Trophoblast cell (in vitro differentiated cells and primary cell): Measurements from ENCODE around the gene GALNT18.

ENCODE experiments used
- DNase-seq, 2 donors: peaks; one replicate each; pipeline ENCODE4 v3.0.0-alpha.2; 2016
- H2AFZ ChIP-seq: 2 replicates; pipeline ENCODE4 v1.6.1; 2013; ENCODE audit warnings: low read length, moderate library complexity, mild to moderate bottlenecking; ENCODE audit not compliant: insufficient read depth, poor library complexity
- H2AK5ac ChIP-seq: 2 replicates; pipeline ENCODE4 v1.6.1; 2013; ENCODE audit warnings: mild to moderate bottlenecking, low read length
- H2BK120ac ChIP-seq: 2 replicates; pipeline ENCODE4 v1.6.1; 2013; ENCODE audit warnings: low read length, mild to moderate bottlenecking, moderate library complexity; ENCODE audit not compliant: insufficient read depth, poor library complexity
- H2BK12ac ChIP-seq: 2 replicates; pipeline ENCODE4 v1.6.1; 2013; ENCODE audit warnings: mild to moderate bottlenecking, low read length, moderate library complexity
- H2BK5ac ChIP-seq: 2 replicates; pipeline ENCODE4 v1.6.1; 2013; ENCODE audit warnings: low read length, low read depth, moderate library complexity, mild to moderate bottlenecking; ENCODE audit not compliant: poor library complexity
- H3K14ac ChIP-seq: 2 replicates; pipeline ENCODE4 v1.6.1; 2013; ENCODE audit warnings: mild to moderate bottlenecking, low read length
- H3K18ac ChIP-seq: 2 replicates; pipeline ENCODE4 v1.6.1; 2013; ENCODE audit warnings: mild to moderate bottlenecking, low read length
- H3K23ac ChIP-seq: 2 replicates; pipeline ENCODE4 v1.6.1; 2013; ENCODE audit warnings: low read length
- H3K27ac ChIP-seq: 2 replicates; pipeline ENCODE4 v1.5.1; 2013; ENCODE audit warnings: low read depth, mild to moderate bottlenecking, inconsistent platforms, low read length, moderate library complexity
- H3K27me3 ChIP-seq: 2 replicates; pipeline ENCODE4 v1.6.1; 2013; ENCODE audit warnings: inconsistent platforms, mild to moderate bottlenecking, low read length, moderate library complexity; ENCODE audit not compliant: insufficient read depth
- H3K36me3 ChIP-seq, 2 experiments: 1 replicate in 1 of 2; 2 replicates in 1 of 2; pipeline ENCODE4 v1.6.1; 2013; ENCODE audit warnings: low read length in 2 of 2, mild to moderate bottlenecking in 2 of 2, moderate library complexity in 1 of 2; ENCODE audit not compliant: insufficient read depth in 2 of 2, control insufficient read depth in 1 of 2
- H3K4ac ChIP-seq: 2 replicates; pipeline ENCODE4 v1.6.1; 2013; ENCODE audit warnings: low read depth, mild to moderate bottlenecking, low read length, moderate library complexity
- H3K4me1 ChIP-seq, 2 experiments: 1 replicate in 1 of 2; 2 replicates in 1 of 2; pipeline ENCODE4 v1.6.1; 2013; ENCODE audit warnings: low read length in 2 of 2, mild to moderate bottlenecking in 2 of 2, moderate library complexity in 1 of 2; ENCODE audit not compliant: insufficient read depth in 2 of 2, control insufficient read depth in 1 of 2
- H3K4me2 ChIP-seq: 2 replicates; pipeline ENCODE4 v1.6.1; 2013; ENCODE audit warnings: inconsistent platforms, mild to moderate bottlenecking, low read length, moderate library complexity
- H3K4me3 ChIP-seq: 2 replicates; pipeline ENCODE4 v1.5.1; 2013; ENCODE audit warnings: mild to moderate bottlenecking, low read depth, low read length, inconsistent platforms
- H3K79me1 ChIP-seq: one replicate; pipeline ENCODE4 v1.6.1; 2013; ENCODE audit warnings: low read length
- H3K79me2 ChIP-seq: 2 replicates; pipeline ENCODE4 v1.6.1; 2013; ENCODE audit warnings: low read length, mild to moderate bottlenecking; ENCODE audit not compliant: control insufficient read depth, insufficient read depth, poor library complexity
- H3K9ac ChIP-seq: 2 replicates; pipeline ENCODE4 v1.6.1; 2013; ENCODE audit warnings: mild to moderate bottlenecking, low read length
- H3K9me3 ChIP-seq: 2 replicates; pipeline ENCODE4 v1.6.1; 2013; ENCODE audit warnings: low read depth, mild to moderate bottlenecking, control low read depth, inconsistent platforms, low read length; ENCODE audit not compliant: insufficient read depth
- H4K12ac ChIP-seq: 2 replicates; pipeline ENCODE4 v1.6.1; 2013; ENCODE audit warnings: low read depth, mild to moderate bottlenecking, low read length, moderate library complexity
- H4K8ac ChIP-seq: 2 replicates; pipeline ENCODE4 v1.6.1; 2013; ENCODE audit warnings: low read depth, mild to moderate bottlenecking, low read length, moderate library complexity
- H4K91ac ChIP-seq: one replicate; pipeline ENCODE4 v1.6.1; 2013; ENCODE audit warnings: low read depth, mild to moderate bottlenecking, low read length, moderate library complexity
- WGBS: extraction: QIAGEN DNeasy Blood & Tissue Kit; methylation state at CpG from one replicate; pipeline ENCODE4 v1.1.7; 2013; ENCODE audit warnings: missing lambda C conversion rate; ENCODE audit not compliant: insufficient read length, insufficient coverage; ENCODE audit errors: extremely low coverage; 5-methylcytosine and 5-hydroxymethylcytosine counted together

GALNT18 gene

DNA sequence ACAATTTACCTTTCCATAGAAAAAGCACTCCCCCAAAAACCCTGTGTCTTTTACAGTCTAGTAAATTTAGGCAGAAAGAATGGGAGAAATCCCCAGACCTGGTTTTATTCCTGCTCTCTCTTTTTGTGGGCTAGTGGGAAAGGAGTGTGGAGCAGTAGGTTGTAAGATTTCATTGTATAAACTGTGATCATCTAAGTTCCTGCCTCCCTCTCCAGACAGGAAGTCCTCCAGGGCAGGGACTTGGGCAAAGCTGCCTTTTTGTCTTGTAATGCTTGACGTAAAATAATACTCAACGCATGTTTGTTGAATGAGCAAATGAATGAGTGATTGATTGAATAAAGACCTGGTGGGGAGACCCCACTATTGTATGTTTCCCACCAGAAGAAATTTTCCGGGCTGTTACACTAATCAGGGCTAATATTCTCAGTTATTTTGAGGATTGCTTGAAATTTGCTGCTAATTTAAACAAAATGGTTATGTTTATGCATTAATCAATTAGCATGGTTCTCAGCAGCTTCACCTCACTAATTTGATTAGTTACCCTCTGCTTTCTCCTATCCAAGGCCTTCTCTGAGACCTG lies 305.1 kb downstream of the GALNT18 start:
- H3K27ac ChIP-seq, result no peak overlapping the region
- WGBS, result no CpG with 5 or more reads among the region's 3 CpGs
- no peak overlapping the region for H3K14ac ChIP-seq
- H3K4me2 ChIP-seq, result no peak overlapping the region
- no peak overlapping the region for H3K18ac ChIP-seq
- H3K4ac ChIP-seq, result no peak overlapping the region
- no peak overlapping the region for H3K4me3 ChIP-seq
- no peak overlapping the region for H3K9ac ChIP-seq
- no peak overlapping the region for H2BK12ac ChIP-seq
- H3K36me3 ChIP-seq, result no peaks in the 10 kb centered on the region
- no peaks in the 10 kb centered on the region for H3K4me1 ChIP-seq
- no peak overlapping the region for H2AFZ ChIP-seq
- H2BK120ac ChIP-seq, result no peak overlapping the region
- H4K12ac ChIP-seq, result no peak overlapping the region
- no peaks in the 10 kb centered on the region for H3K27me3 ChIP-seq
- H3K23ac ChIP-seq, result no peak overlapping the region
- no peak overlapping the region for H4K8ac ChIP-seq
- no peaks in the 10 kb centered on the region for H3K9me3 ChIP-seq
- no peak overlapping the region for H2BK5ac ChIP-seq
- H2AK5ac ChIP-seq, result no peak overlapping the region
- no peaks in the 10 kb centered on the region for H3K79me2 ChIP-seq
- DNase-seq, result peak in 1 of 2 donors; percentile 12
- H4K91ac ChIP-seq, result no peak overlapping the region
- H3K79me1 ChIP-seq, result no peaks in the 10 kb centered on the region

DNA sequence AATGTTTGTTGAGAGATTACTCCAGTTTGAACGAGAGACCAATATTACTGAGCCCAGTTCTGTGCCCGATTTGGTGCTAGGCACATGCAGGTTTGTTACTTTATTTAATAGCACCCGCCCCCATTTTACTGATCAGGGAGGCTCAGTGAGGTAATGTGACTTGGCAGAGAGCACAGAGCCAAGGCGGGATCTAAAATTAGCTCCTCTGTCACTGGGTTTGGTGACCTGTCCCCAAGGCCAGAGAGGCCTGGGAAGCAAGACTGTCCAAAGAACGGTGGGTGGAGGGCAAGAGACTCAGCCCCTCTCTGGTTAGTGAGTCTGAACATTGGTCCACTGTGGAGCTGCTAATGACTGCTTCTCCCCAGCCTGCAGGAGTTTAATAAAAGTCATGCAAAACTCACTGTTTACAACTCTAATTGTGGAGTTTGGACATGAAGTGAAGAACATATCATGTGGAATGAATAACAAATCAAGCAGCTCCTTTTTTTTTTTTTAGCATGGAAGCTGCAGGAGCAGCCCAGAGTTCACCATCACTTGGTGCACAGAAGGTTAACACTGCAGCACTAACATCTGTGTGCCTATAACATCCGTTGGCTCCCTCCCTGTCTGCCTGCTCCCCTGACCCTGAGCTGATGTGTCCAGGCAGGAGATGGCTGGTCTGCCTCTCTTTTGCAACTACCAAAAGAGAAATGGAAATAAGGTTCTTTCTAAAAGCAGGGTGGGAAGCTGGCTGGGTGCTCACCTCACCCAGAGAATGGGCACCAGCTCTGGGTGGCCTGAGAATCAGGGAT lies 307.7 kb downstream of the GALNT18 start:
- Histone ChIP-seq H3K4ac (no peak overlapping the region), H3K79me2 (no peaks in the 10 kb centered on the region), H2AK5ac (no peak overlapping the region), H3K4me1 (no peaks in the 10 kb centered on the region), H2BK5ac (no peak overlapping the region), H3K4me3 (no peak overlapping the region), H3K18ac (no peak overlapping the region), H3K9ac (no peak overlapping the region), H4K8ac (no peak overlapping the region), H3K36me3 (no peaks in the 10 kb centered on the region), H3K79me1 (no peaks in the 10 kb centered on the region), H3K4me2 (no peak overlapping the region), H3K27me3 (no peaks in the 10 kb centered on the region), H4K12ac (no peak overlapping the region), H3K23ac (no peak overlapping the region), H2BK120ac (no peak overlapping the region), H3K9me3 (no peaks in the 10 kb centered on the region), H3K27ac (no peak overlapping the region), H2BK12ac (no peak overlapping the region), H3K14ac (no peak overlapping the region), H4K91ac (no peak overlapping the region), H2AFZ (no peak overlapping the region)
- no CpG with 5 or more reads among the region's 6 CpGs for WGBS
- no peak for DNase-seq

DNA sequence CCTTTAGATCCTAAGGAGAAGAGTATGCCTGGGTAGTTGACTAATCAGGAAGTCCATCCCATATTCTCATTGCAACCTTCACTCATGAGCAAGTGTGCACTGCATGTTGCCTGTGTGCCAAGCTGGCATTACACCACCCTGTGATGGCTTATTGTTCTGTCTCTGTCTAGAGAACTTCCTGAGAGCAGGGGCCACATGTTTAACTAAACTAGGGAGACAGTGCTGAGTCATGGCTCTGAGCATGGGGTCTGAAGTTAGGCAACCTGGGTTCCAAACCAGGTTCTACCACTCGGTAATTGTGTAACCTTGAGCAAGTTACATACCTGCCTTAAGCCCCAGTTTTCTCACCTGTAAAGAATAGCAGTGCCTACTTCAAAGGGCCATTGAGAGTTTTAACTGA lies 308.4 kb downstream of the GALNT18 start:
- H3K23ac ChIP-seq, result no peak overlapping the region
- no peaks in the 10 kb centered on the region for H3K79me2 ChIP-seq
- no peak overlapping the region for H4K91ac ChIP-seq
- H2AK5ac ChIP-seq, result no peak overlapping the region
- H3K79me1 ChIP-seq, result no peaks in the 10 kb centered on the region
- H3K14ac ChIP-seq, result no peak overlapping the region
- H4K8ac ChIP-seq, result no peak overlapping the region
- no peak overlapping the region for H2BK120ac ChIP-seq
- H4K12ac ChIP-seq, result no peak overlapping the region
- no peak overlapping the region for H2BK5ac ChIP-seq
- H3K9me3 ChIP-seq, result no peaks in the 10 kb centered on the region
- peak; percentile 22 to 49 for DNase-seq
- H2BK12ac ChIP-seq, result no peak overlapping the region
- no peak overlapping the region for H3K4me2 ChIP-seq
- WGBS, result no CpG with 5 or more reads among the region's 1 CpG
- no peak overlapping the region for H3K4me3 ChIP-seq
- H3K4ac ChIP-seq, result no peak overlapping the region
- no peaks in the 10 kb centered on the region for H3K4me1 ChIP-seq
- H3K9ac ChIP-seq, result no peak overlapping the region
- H3K27ac ChIP-seq, result no peak overlapping the region
- no peak overlapping the region for H2AFZ ChIP-seq
- no peaks in the 10 kb centered on the region for H3K27me3 ChIP-seq
- H3K18ac ChIP-seq, result no peak overlapping the region
- H3K36me3 ChIP-seq, result no peaks in the 10 kb centered on the region

GRCh38 chr11:11312738-11313137 lies 309.1 kb downstream of the GALNT18 start:
- H3K27me3 ChIP-seq, result no peaks in the 10 kb centered on the region
- no peak overlapping the region for H3K4ac ChIP-seq
- no peaks in the 10 kb centered on the region for H3K4me1 ChIP-seq
- H3K4me2 ChIP-seq, result no peak overlapping the region
- no peak overlapping the region for H2BK120ac ChIP-seq
- H3K79me2 ChIP-seq, result no peaks in the 10 kb centered on the region
- no peak overlapping the region for H2BK5ac ChIP-seq
- no peak overlapping the region for H3K18ac ChIP-seq
- H2BK12ac ChIP-seq, result no peak overlapping the region
- H3K9ac ChIP-seq, result no peak overlapping the region
- H3K79me1 ChIP-seq, result no peaks in the 10 kb centered on the region
- no peak overlapping the region for H4K12ac ChIP-seq
- H3K23ac ChIP-seq, result no peak overlapping the region
- no peak overlapping the region for H3K4me3 ChIP-seq
- H3K9me3 ChIP-seq, result no peaks in the 10 kb centered on the region
- H3K36me3 ChIP-seq, result no peaks in the 10 kb centered on the region
- no peak overlapping the region for H2AK5ac ChIP-seq
- no peak overlapping the region for H2AFZ ChIP-seq
- no CpG with 5 or more reads among the region's 1 CpG for WGBS
- DNase-seq, result no peak
- no peak overlapping the region for H3K14ac ChIP-seq
- no peak overlapping the region for H4K91ac ChIP-seq
- H3K27ac ChIP-seq, result no peak overlapping the region
- H4K8ac ChIP-seq, result no peak overlapping the region
